ENCODE data around the gene CHRNB4. TPM values are rescaled to one million over a fixed set of nuclear protein-coding genes. Genes with fewer than 3 reads are reported as not detected.

Gene CHRNB4
- total RNA-seq, 4 donors from 2014 or later, result 0.19 TPM; not detected in 3

- intact Hi-C loops (cut with DNase I; ENCODE audit: low total_unique reads), result no loop called here
- WGBS, 2 donors, result 94 to 100% methylated on average over 1 of the region's 1 CpG
- no peak for DNase-seq (ENCODE audit: low spot score in 2 of 2)
- H3K4me3 ChIP-seq (ENCODE audit: low read depth, poor library complexity, severe bottlenecking), result no peak overlapping the region
- no peak for TF ChIP-seq POLR2A (IDR thresholded peaks at IDR 0.05)
- no peak for TF ChIP-seq CTCF (IDR thresholded peaks at IDR 0.05)
Measured at GRCh38 chr15:78651930-78652615, 11.1 kb upstream of the CHRNB4 start.

- DNase-seq (ENCODE audit: low spot score in 2 of 2), result no peak
- WGBS, 2 donors, result 63 to 72% methylated on average over 3 of the region's 3 CpGs
- intact Hi-C loops (cut with DNase I; ENCODE audit: low total_unique reads), result no loop called here
- H3K4me3 ChIP-seq (ENCODE audit: low read depth, poor library complexity, severe bottlenecking), result no peak overlapping the region
- TF ChIP-seq POLR2A (IDR thresholded peaks at IDR 0.05), result no peak
- TF ChIP-seq CTCF (IDR thresholded peaks at IDR 0.05), result no peak
Measured at GRCh38 chr15:78651007-78651406, 10.0 kb upstream of the CHRNB4 start.

- WGBS, 2 donors, result 73 to 89% methylated on average over 4 of the region's 4 CpGs
- TF ChIP-seq POLR2A (IDR thresholded peaks at IDR 0.05), result no peak
- TF ChIP-seq CTCF (IDR thresholded peaks at IDR 0.05), result no peak
- H3K4me3 ChIP-seq (ENCODE audit: low read depth, poor library complexity, severe bottlenecking), result no peak overlapping the region
- intact Hi-C loops (cut with DNase I; ENCODE audit: low total_unique reads), result no loop called here
- DNase-seq (ENCODE audit: low spot score in 2 of 2), result no peak
Measured at GRCh38 chr15:78650022-78650421, 9.0 kb upstream of the CHRNB4 start.

GRCh38 chr15:78645009-78645408 lies 4.0 kb upstream of the CHRNB4 start:
- DNase-seq (ENCODE audit: low spot score in 2 of 2), result no peak
- intact Hi-C loops (cut with DNase I; ENCODE audit: low total_unique reads), result no loop called here
- H3K4me3 ChIP-seq (ENCODE audit: low read depth, poor library complexity, severe bottlenecking), result no peak overlapping the region
- WGBS, 2 donors, result 82 to 92% methylated on average over 4 of the region's 4 CpGs
- TF ChIP-seq POLR2A (IDR thresholded peaks at IDR 0.05) (no peak), CTCF (IDR thresholded peaks at IDR 0.05) (no peak)

GRCh38 chr15:78642331-78642730 lies 1.3 kb upstream of the CHRNB4 start:
- H3K4me3 ChIP-seq (ENCODE audit: low read depth, poor library complexity, severe bottlenecking), result no peak overlapping the region
- DNase-seq (ENCODE audit: low spot score in 2 of 2), result no peak
- no peak for TF ChIP-seq CTCF (IDR thresholded peaks at IDR 0.05)
- TF ChIP-seq POLR2A (IDR thresholded peaks at IDR 0.05), result no peak
- intact Hi-C loops (cut with DNase I; ENCODE audit: low total_unique reads), result no loop called here
- WGBS, 2 donors, result 79 to 85% methylated on average over 5 of the region's 5 CpGs

GRCh38 chr15:78641749-78642275 lies 802 bp upstream of the CHRNB4 start:
- no peak for DNase-seq (ENCODE audit: low spot score in 2 of 2)
- 70 to 74% methylated on average over 11 of the region's 11 CpGs for WGBS, 2 donors
- TF ChIP-seq POLR2A (IDR thresholded peaks at IDR 0.05), result no peak
- H3K4me3 ChIP-seq (ENCODE audit: low read depth, poor library complexity, severe bottlenecking), result no peak overlapping the region
- intact Hi-C loops (cut with DNase I; ENCODE audit: low total_unique reads), result no loop called here
